ENCODE results near the gene PDE5A. TPM values are rescaled to one million over a fixed set of nuclear protein-coding genes. Genes with fewer than 3 reads are reported as not detected.
"Not testable (repeated sequence)": the region's sequence is repeated elsewhere in the genome, so short reads cannot be mapped to it uniquely, and the experiment has no call there.

The PDE5A gene
- total RNA-seq, 2 experiments from 2014 or later: 0.25 to 0.47 TPM

DNA sequence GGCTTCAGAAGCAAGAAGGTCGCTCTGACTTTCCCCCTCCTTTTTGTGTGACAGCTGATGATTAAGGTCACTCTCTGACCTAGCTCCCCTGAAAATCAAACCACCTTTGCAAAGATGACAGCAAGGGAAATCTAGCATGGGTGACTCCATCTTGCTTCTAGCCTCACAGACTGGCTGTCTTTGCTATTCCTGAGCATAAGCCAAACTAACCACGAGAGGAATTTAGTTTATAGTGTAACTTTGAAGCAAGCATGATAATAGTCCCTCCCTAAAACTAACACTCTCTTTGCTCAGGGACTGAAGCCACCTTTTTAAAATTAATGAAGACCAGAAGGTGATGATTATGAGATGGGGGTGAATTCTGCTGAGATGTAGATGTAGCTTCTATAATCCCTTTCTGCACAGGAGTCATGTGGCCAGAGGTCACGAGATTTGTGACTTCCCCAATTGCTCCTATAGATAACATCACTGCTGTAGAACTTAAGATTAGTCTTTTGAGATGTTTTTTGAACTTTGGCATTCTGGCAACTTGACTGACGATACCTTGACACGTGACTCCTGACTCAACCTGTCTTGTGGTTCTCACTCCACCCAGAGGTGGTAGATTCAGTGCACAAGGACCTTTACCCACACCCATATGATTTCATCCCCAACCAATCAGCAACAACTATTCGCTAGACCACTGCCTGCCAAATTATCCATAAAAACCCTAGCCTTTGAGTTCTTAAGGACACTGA is 14.9 kb upstream of the PDE5A start:
- DNase-seq (peak; percentile 6), ATAC-seq (peak; percentile 49)
- no peak overlapping the region for H3K4me3 Mint-ChIP-seq
- H3K27me3 Mint-ChIP-seq: peaks cover 16% of the 10 kb centered on the region
- no peaks in the 10 kb centered on the region for H3K36me3 Mint-ChIP-seq (ENCODE audit: low read depth)
- H3K9me3 Mint-ChIP-seq (ENCODE audit: low read depth): no peaks in the 10 kb centered on the region
- ChIA-PET POLR2A (no interaction called here), CTCF (interaction anchor here (0.7 to 1.0 kb wide), 2 partner anchors 8 to 796 kb away, joined by 3 read pairs; no protein-coding TSS in a partner anchor)
- H3K27ac Mint-ChIP-seq: no peak overlapping the region
- H3K4me1 Mint-ChIP-seq: no peaks in the 10 kb centered on the region
- intact Hi-C loops (cut with DNase I, micrococcal nuclease): no loop called here

DNA sequence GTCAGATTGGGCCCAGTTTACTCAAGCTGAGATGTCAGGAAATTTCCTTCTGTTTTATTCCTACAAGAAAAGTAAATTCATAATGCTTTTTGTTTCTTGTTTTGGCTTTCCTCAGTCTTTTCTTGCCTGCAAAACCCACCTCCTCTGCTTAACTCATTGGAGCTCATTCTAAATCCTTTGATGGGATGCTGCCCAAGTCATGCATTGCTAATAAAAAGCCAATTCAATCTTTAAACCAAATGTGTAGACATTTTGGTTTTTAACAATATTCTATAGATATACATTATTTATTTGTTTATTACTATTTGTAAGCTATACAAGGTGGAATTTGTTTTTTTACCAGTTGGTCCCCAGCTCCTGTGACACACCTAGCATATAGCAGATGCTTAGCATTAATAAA is 13.2 kb upstream of the PDE5A start:
- Mint-ChIP-seq H3K4me1 (no peaks in the 10 kb centered on the region), H3K36me3 (ENCODE audit: low read depth) (no peaks in the 10 kb centered on the region), H3K4me3 (no peak overlapping the region), H3K27me3 (peaks cover 11% of the 10 kb centered on the region), H3K9me3 (ENCODE audit: low read depth) (no peaks in the 10 kb centered on the region), H3K27ac (no peak overlapping the region)
- ChIA-PET CTCF (interaction anchor here (1.4 to 1.6 kb wide), 3 partner anchors 13 to 18 kb away, joined by 4 read pairs; partner anchors contain the start of gene PDE5A), POLR2A (no interaction called here)
- ATAC-seq (no peak), DNase-seq (no peak)
- intact Hi-C loops (cut with DNase I, micrococcal nuclease): no loop called here

DNA sequence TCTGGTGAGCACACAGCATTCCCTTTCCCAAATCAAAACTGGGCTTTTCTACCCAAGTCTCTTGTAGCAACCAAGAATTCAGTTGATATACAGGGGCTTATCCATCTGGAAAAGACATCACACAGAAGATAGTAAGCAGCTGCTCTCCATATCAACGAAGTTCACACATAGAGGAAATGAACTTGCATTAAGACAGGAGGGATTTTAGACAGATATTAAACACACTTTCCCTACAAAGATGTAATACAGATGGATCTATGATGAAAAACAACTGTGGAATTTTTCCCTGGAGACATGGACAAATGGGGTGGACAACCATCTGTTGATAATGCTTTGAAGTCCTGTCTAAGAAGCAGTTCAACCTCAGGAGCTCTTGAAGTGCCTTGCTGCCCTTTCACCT is 9.8 kb upstream of the PDE5A start:
- no peaks in the 10 kb centered on the region for H3K4me1 Mint-ChIP-seq
- H3K4me3 Mint-ChIP-seq: no peak overlapping the region
- POLR2A ChIA-PET: no interaction called here
- no peaks in the 10 kb centered on the region for H3K9me3 Mint-ChIP-seq (ENCODE audit: low read depth)
- CTCF ChIA-PET: interaction anchor here (1.2 to 1.3 kb wide), 2 partner anchors 10 to 13 kb away, joined by 3 read pairs; partner anchors contain the start of gene PDE5A
- H3K27ac Mint-ChIP-seq: no peak overlapping the region
- H3K27me3 Mint-ChIP-seq: peaks cover 2% of the 10 kb centered on the region
- no peaks in the 10 kb centered on the region for H3K36me3 Mint-ChIP-seq (ENCODE audit: low read depth)
- DNase-seq: no peak
- intact Hi-C loops (cut with DNase I, micrococcal nuclease): no loop called here
- no peak for ATAC-seq

GRCh38 chr4:119636851-119637250 is 8.2 kb upstream of the PDE5A start:
- H3K27me3 Mint-ChIP-seq; H3K4me1 Mint-ChIP-seq; H3K27ac Mint-ChIP-seq; DNase-seq; H3K4me3 Mint-ChIP-seq; H3K9me3 Mint-ChIP-seq (ENCODE audit: low read depth); ATAC-seq; H3K36me3 Mint-ChIP-seq (ENCODE audit: low read depth); POLR2A ChIA-PET; intact Hi-C loops (cut with DNase I, micrococcal nuclease): not testable (repeated sequence)
- CTCF ChIA-PET: interaction anchor here (1.3 kb wide), 1 partner anchor 10 kb away, joined by 6 read pairs; no protein-coding TSS in a partner anchor

DNA sequence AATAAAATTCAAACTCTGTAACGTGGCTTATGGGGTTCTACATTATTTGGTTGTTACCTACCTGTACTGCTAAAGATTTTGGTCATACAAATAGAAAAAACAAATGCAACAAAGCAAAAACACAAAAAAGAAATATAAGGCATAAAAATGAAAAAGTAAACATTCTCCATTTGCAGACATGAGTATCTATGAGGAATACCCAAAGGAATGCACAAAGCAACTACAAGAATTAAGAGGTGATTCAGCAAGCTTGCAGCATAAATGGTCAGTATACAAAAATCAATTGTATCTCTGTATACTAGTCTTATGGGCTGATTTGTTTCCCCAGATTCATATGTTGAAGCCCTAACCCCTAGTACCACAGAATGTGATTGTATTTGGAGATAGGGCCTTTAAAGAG is 3.6 kb upstream of the PDE5A start:
- Mint-ChIP-seq H3K36me3 (ENCODE audit: low read depth) (no peaks in the 10 kb centered on the region), H3K9me3 (ENCODE audit: low read depth) (no peaks in the 10 kb centered on the region), H3K4me1 (peaks cover 11% of the 10 kb centered on the region), H3K27me3 (peaks cover 14% of the 10 kb centered on the region), H3K4me3 (no peak overlapping the region), H3K27ac (no peak overlapping the region)
- CTCF ChIA-PET: no interaction called here
- intact Hi-C loops (cut with DNase I, micrococcal nuclease): no loop called here
- POLR2A ChIA-PET: no interaction called here
- no peak for ATAC-seq
- no peak for DNase-seq

- POLR2A ChIA-PET: interaction anchor here (0.6 to 1.1 kb wide), 3 partner anchors 146 to 422 kb away, joined by 3 to 4 read pairs (median 3); no protein-coding TSS in a partner anchor
- intact Hi-C loops (cut with DNase I, micrococcal nuclease): loop anchor here (1.0 to 10.0 kb wide), 5 partner anchors 158 to 1446 kb away; partner anchors contain the start of gene NDNF (in 1 of the 2)
- H3K9me3 Mint-ChIP-seq (ENCODE audit: low read depth): no peaks in the 10 kb centered on the region
- DNase-seq (no peak), ATAC-seq (peak; percentile 30)
- H3K27me3 Mint-ChIP-seq: peaks cover 19% of the 10 kb centered on the region
- H3K27ac Mint-ChIP-seq: no peak overlapping the region
- H3K4me3 Mint-ChIP-seq: peak overlapping the region; percentile 74
- H3K4me1 Mint-ChIP-seq: peaks cover 15% of the 10 kb centered on the region
- CTCF ChIA-PET: interaction anchor here (0.7 to 2.7 kb wide), 16 partner anchors 9 to 428 kb away, joined by 3 to 14 read pairs (median 4); no protein-coding TSS in a partner anchor
- H3K36me3 Mint-ChIP-seq (ENCODE audit: low read depth): no peaks in the 10 kb centered on the region
These were observed 503 bp upstream of the PDE5A start for GRCh38 chr4:119629142-119629471.

GRCh38 chr4:119627267-119628255 is 1.0 kb downstream of the PDE5A start:
- H3K4me1 Mint-ChIP-seq: peaks cover 15% of the 10 kb centered on the region
- ChIA-PET POLR2A (interaction anchor here (1.1 kb wide), 1 partner anchor 173 kb away, joined by 3 read pairs; no protein-coding TSS in a partner anchor), CTCF (interaction anchor here (0.5 to 2.7 kb wide), 20 partner anchors 9 to 671 kb away, joined by 3 to 18 read pairs (median 4); no protein-coding TSS in a partner anchor)
- no peaks in the 10 kb centered on the region for H3K9me3 Mint-ChIP-seq (ENCODE audit: low read depth)
- H3K27ac Mint-ChIP-seq: no peak overlapping the region
- no peaks in the 10 kb centered on the region for H3K36me3 Mint-ChIP-seq (ENCODE audit: low read depth)
- DNase-seq (peak; percentile 78), ATAC-seq (peak; percentile 73)
- H3K27me3 Mint-ChIP-seq: peaks cover 18% of the 10 kb centered on the region
- H3K4me3 Mint-ChIP-seq: peak overlapping the region; percentile 74
- intact Hi-C loops (cut with DNase I, micrococcal nuclease): loop anchor here (1.0 to 10.0 kb wide), 7 partner anchors 69 to 1447 kb away; partner anchors contain the start of gene NDNF (in 1 of the 2)

DNA sequence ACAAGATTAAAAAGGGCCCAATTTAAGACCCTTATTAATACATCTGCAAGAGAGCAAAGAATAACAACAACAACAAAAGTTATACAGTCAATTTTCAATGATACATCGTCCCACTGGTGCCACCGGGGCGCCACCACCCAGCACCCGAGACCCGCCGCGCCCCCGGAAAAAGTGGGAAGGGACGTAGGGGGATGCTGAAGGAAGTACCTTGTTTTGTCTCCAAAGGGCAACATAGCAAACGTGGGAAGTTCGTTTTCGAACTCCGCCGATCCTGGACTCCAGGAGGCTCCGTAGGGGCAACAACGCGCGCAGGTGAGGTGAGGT is 1.7 kb downstream of the PDE5A start:
- Mint-ChIP-seq H3K27me3 (peaks cover 16% of the 10 kb centered on the region), H3K9me3 (ENCODE audit: low read depth) (no peaks in the 10 kb centered on the region), H3K4me3 (peak overlapping the region; percentile 66), H3K4me1 (peaks cover 15% of the 10 kb centered on the region), H3K36me3 (ENCODE audit: low read depth) (no peaks in the 10 kb centered on the region), H3K27ac (no peak overlapping the region)
- no peak for DNase-seq
- intact Hi-C loops (cut with DNase I, micrococcal nuclease): loop anchor here (1.0 to 10.0 kb wide), 6 partner anchors 68 to 1448 kb away; partner anchors contain the start of gene NDNF (in 1 of the 2)
- no peak for ATAC-seq
- CTCF ChIA-PET: interaction anchor here (0.5 to 2.7 kb wide), 12 partner anchors 8 to 670 kb away, joined by 3 to 18 read pairs (median 5); no protein-coding TSS in a partner anchor
- POLR2A ChIA-PET: no interaction called here

- Mint-ChIP-seq H3K27me3 (peaks cover 17% of the 10 kb centered on the region), H3K9me3 (ENCODE audit: low read depth) (no peaks in the 10 kb centered on the region), H3K36me3 (ENCODE audit: low read depth) (no peaks in the 10 kb centered on the region), H3K4me1 (peaks cover 15% of the 10 kb centered on the region), H3K27ac (no peak overlapping the region), H3K4me3 (peak overlapping the region; percentile 66)
- DNase-seq (no peak), ATAC-seq (no peak)
- intact Hi-C loops (cut with DNase I, micrococcal nuclease): loop anchor here (2.0 to 10.0 kb wide), 4 partner anchors 68 to 1448 kb away; partner anchors contain the start of gene NDNF (in 1 of the 2)
- POLR2A ChIA-PET: no interaction called here
- CTCF ChIA-PET: interaction anchor here (0.5 to 2.7 kb wide), 11 partner anchors 10 to 670 kb away, joined by 3 to 18 read pairs (median 5); no protein-coding TSS in a partner anchor
These were observed 2.2 kb downstream of the PDE5A start for GRCh38 chr4:119626420-119626819.

DNA sequence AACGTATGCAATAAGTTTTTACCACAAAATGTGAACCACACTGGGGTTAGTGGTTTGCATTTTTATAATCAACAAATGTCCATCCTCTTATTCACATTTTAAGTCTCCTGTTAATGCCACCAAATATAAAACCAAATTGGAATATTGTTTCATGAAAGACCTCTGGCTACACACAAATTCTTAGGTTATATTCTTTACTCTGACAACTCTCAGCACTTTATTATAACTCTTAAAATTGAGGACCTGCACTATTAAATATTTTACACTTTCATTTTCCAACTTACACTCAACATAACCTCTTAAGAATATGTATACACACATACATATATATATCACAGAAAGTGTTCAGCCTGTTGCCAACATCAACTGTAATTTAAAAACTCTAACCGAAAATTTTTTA is 2.8 kb downstream of the PDE5A start:
- Mint-ChIP-seq H3K9me3 (ENCODE audit: low read depth) (no peaks in the 10 kb centered on the region), H3K27ac (no peak overlapping the region), H3K4me1 (peaks cover 15% of the 10 kb centered on the region), H3K27me3 (peaks cover 20% of the 10 kb centered on the region), H3K36me3 (ENCODE audit: low read depth) (no peaks in the 10 kb centered on the region), H3K4me3 (no peak overlapping the region)
- POLR2A ChIA-PET: no interaction called here
- CTCF ChIA-PET: no interaction called here
- no peak for ATAC-seq
- no peak for DNase-seq
- intact Hi-C loops (cut with DNase I, micrococcal nuclease): loop anchor here (2.0 to 10.0 kb wide), 4 partner anchors 67 to 1449 kb away; partner anchors contain the start of gene NDNF (in 1 of the 2)

DNA sequence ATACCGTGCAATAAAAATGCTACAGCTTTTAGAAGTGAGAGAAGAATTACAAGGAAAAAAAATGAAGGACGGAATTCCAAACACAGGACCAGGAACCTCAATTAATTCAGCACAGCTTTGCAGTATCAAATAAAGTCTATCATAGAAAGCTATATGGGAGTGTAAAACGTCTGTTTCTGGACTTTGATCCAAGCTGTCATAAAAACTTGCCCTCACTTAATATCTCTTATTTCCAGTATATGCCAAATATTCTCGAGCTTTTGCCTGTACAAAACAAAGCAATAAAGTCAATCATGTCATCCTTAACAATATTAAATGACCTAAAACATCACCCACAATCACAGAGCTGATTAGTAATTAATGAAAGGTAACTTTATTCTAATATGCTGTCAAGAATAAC is 4.2 kb downstream of the PDE5A start:
- Mint-ChIP-seq H3K36me3 (ENCODE audit: low read depth) (no peaks in the 10 kb centered on the region), H3K4me3 (no peak overlapping the region), H3K27ac (no peak overlapping the region), H3K27me3 (peaks cover 25% of the 10 kb centered on the region), H3K9me3 (ENCODE audit: low read depth) (no peaks in the 10 kb centered on the region), H3K4me1 (peaks cover 15% of the 10 kb centered on the region)
- ATAC-seq (no peak), DNase-seq (no peak)
- intact Hi-C loops (cut with DNase I, micrococcal nuclease): loop anchor here in 1 of 2 experiments (10.0 kb wide), 1 partner anchor 1450 kb away; the partner anchor contains the start of gene NDNF
- ChIA-PET CTCF (interaction anchor here (0.9 to 1.2 kb wide), 3 partner anchors 20 to 572 kb away, joined by 3 read pairs; no protein-coding TSS in a partner anchor), POLR2A (no interaction called here)
